ENCODE results near the gene PDE7B.

The PDE7B gene

GRCh38 chr6:135999393-135999792 is 147.9 kb downstream of the PDE7B start:
- H2BK12ac ChIP-seq (ENCODE audit: low read length): no peak overlapping the region
- H3K79me1 ChIP-seq (ENCODE audit: low read length): no peaks in the 10 kb centered on the region
- H2BK5ac ChIP-seq (ENCODE audit: low read depth, low read length, poor library complexity): no peak overlapping the region
- H3K36me3 ChIP-seq (ENCODE audit: control insufficient read depth in 1 of 2, insufficient read depth in 2 of 2, low read length in 2 of 2): no peaks in the 10 kb centered on the region
- no peak overlapping the region for H3K4me2 ChIP-seq (ENCODE audit: low read length)
- DNase-seq: no peak
- no peak overlapping the region for H3K9ac ChIP-seq (ENCODE audit: low read length)
- H2AK5ac ChIP-seq (ENCODE audit: low read length): no peak overlapping the region
- H3K4ac ChIP-seq (ENCODE audit: low read depth, low read length): no peak overlapping the region
- no peak overlapping the region for H3K4me3 ChIP-seq (ENCODE audit: low read depth, low read length)
- no peak overlapping the region for H2BK120ac ChIP-seq (ENCODE audit: insufficient read depth, low read length, poor library complexity)
- H4K8ac ChIP-seq (ENCODE audit: low read depth, low read length): no peak overlapping the region
- H3K27me3 ChIP-seq (ENCODE audit: insufficient read depth, low read length): no peaks in the 10 kb centered on the region
- H3K9me3 ChIP-seq (ENCODE audit: insufficient read depth, low read depth, low read length): no peaks in the 10 kb centered on the region
- no CpG with 5 or more reads among the region's 1 CpG for WGBS (ENCODE audit: extremely low coverage, insufficient coverage, insufficient read length)
- H2AFZ ChIP-seq (ENCODE audit: insufficient read depth, low read length, poor library complexity): no peak overlapping the region
- H4K91ac ChIP-seq (ENCODE audit: low read depth, low read length): no peak overlapping the region
- H3K23ac ChIP-seq (ENCODE audit: low read length): no peak overlapping the region
- H3K14ac ChIP-seq (ENCODE audit: low read length): no peak overlapping the region
- H3K18ac ChIP-seq (ENCODE audit: low read length): no peak overlapping the region
- H3K79me2 ChIP-seq (ENCODE audit: control insufficient read depth, insufficient read depth, low read length, poor library complexity): no peaks in the 10 kb centered on the region
- no peak overlapping the region for H4K12ac ChIP-seq (ENCODE audit: low read depth, low read length)
- no peaks in the 10 kb centered on the region for H3K4me1 ChIP-seq (ENCODE audit: control insufficient read depth in 1 of 2, insufficient read depth in 2 of 2, low read length in 2 of 2)
- H3K27ac ChIP-seq (ENCODE audit: low read depth, low read length): no peak overlapping the region

- Histone ChIP-seq H2AFZ (ENCODE audit: insufficient read depth, low read length, poor library complexity) (no peak overlapping the region), H2BK120ac (ENCODE audit: insufficient read depth, low read length, poor library complexity) (no peak overlapping the region)
Observed at GRCh38 chr6:136007345-136007744, 155.8 kb downstream of the PDE7B start.

GRCh38 chr6:136011475-136011874 is 160.0 kb downstream of the PDE7B start:
- Histone ChIP-seq H4K8ac (ENCODE audit: low read depth, low read length) (no peak overlapping the region), H3K23ac (ENCODE audit: low read length) (no peak overlapping the region), H3K4me3 (ENCODE audit: low read depth, low read length) (no peak overlapping the region), H4K12ac (ENCODE audit: low read depth, low read length) (no peak overlapping the region), H3K27ac (ENCODE audit: low read depth, low read length) (no peak overlapping the region), H3K4ac (ENCODE audit: low read depth, low read length) (no peak overlapping the region), H2BK5ac (ENCODE audit: low read depth, low read length, poor library complexity) (no peak overlapping the region), H3K9ac (ENCODE audit: low read length) (no peak overlapping the region), H3K27me3 (ENCODE audit: insufficient read depth, low read length) (no peaks in the 10 kb centered on the region), H3K4me1 (ENCODE audit: control insufficient read depth in 1 of 2, insufficient read depth in 2 of 2, low read length in 2 of 2) (peaks cover 3 to 4% of the 10 kb centered on the region in 2 experiments), H2BK120ac (ENCODE audit: insufficient read depth, low read length, poor library complexity) (no peak overlapping the region), H3K79me2 (ENCODE audit: control insufficient read depth, insufficient read depth, low read length, poor library complexity) (no peaks in the 10 kb centered on the region), H4K91ac (ENCODE audit: low read depth, low read length) (no peak overlapping the region), H2BK12ac (ENCODE audit: low read length) (no peak overlapping the region), H3K36me3 (ENCODE audit: control insufficient read depth in 1 of 2, insufficient read depth in 2 of 2, low read length in 2 of 2) (no peaks in the 10 kb centered on the region), H2AFZ (ENCODE audit: insufficient read depth, low read length, poor library complexity) (no peak overlapping the region), H3K18ac (ENCODE audit: low read length) (no peak overlapping the region), H3K4me2 (ENCODE audit: low read length) (no peak overlapping the region), H3K14ac (ENCODE audit: low read length) (no peak overlapping the region), H3K9me3 (ENCODE audit: insufficient read depth, low read depth, low read length) (no peaks in the 10 kb centered on the region), H2AK5ac (ENCODE audit: low read length) (no peak overlapping the region), H3K79me1 (ENCODE audit: low read length) (no peaks in the 10 kb centered on the region)
- peak; percentile 56 to 71 for DNase-seq
- no CpG with 5 or more reads among the region's 2 CpGs for WGBS (ENCODE audit: extremely low coverage, insufficient coverage, insufficient read length)

More at GRCh38 chr6:136007345-136007744, 155.8 kb downstream of the PDE7B start:
- WGBS (ENCODE audit: extremely low coverage, insufficient coverage, insufficient read length): no CpG with 5 or more reads among the region's 1 CpG
- Histone ChIP-seq H3K79me2 (ENCODE audit: control insufficient read depth, insufficient read depth, low read length, poor library complexity) (no peaks in the 10 kb centered on the region), H3K4me3 (ENCODE audit: low read depth, low read length) (no peak overlapping the region), H3K9me3 (ENCODE audit: insufficient read depth, low read depth, low read length) (no peaks in the 10 kb centered on the region), H3K14ac (ENCODE audit: low read length) (no peak overlapping the region), H3K36me3 (ENCODE audit: control insufficient read depth in 1 of 2, insufficient read depth in 2 of 2, low read length in 2 of 2) (no peaks in the 10 kb centered on the region), H3K27ac (ENCODE audit: low read depth, low read length) (no peak overlapping the region), H2BK12ac (ENCODE audit: low read length) (no peak overlapping the region), H3K4me1 (ENCODE audit: control insufficient read depth in 1 of 2, insufficient read depth in 2 of 2, low read length in 2 of 2) (peaks cover 3 to 4% of the 10 kb centered on the region in 2 experiments), H3K4me2 (ENCODE audit: low read length) (no peak overlapping the region), H2AK5ac (ENCODE audit: low read length) (no peak overlapping the region), H3K4ac (ENCODE audit: low read depth, low read length) (no peak overlapping the region), H3K18ac (ENCODE audit: low read length) (no peak overlapping the region), H3K27me3 (ENCODE audit: insufficient read depth, low read length) (no peaks in the 10 kb centered on the region), H3K79me1 (ENCODE audit: low read length) (no peaks in the 10 kb centered on the region), H3K23ac (ENCODE audit: low read length) (no peak overlapping the region), H3K9ac (ENCODE audit: low read length) (no peak overlapping the region), H4K91ac (ENCODE audit: low read depth, low read length) (no peak overlapping the region), H4K12ac (ENCODE audit: low read depth, low read length) (no peak overlapping the region), H4K8ac (ENCODE audit: low read depth, low read length) (no peak overlapping the region), H2BK5ac (ENCODE audit: low read depth, low read length, poor library complexity) (no peak overlapping the region)
- DNase-seq: no peak

GRCh38 chr6:136012198-136012887 is 160.8 kb downstream of the PDE7B start:
- Histone ChIP-seq H4K91ac (ENCODE audit: low read depth, low read length) (no peak overlapping the region), H3K18ac (ENCODE audit: low read length) (no peak overlapping the region), H3K79me2 (ENCODE audit: control insufficient read depth, insufficient read depth, low read length, poor library complexity) (no peaks in the 10 kb centered on the region), H3K23ac (ENCODE audit: low read length) (no peak overlapping the region), H2AK5ac (ENCODE audit: low read length) (no peak overlapping the region), H3K36me3 (ENCODE audit: control insufficient read depth in 1 of 2, insufficient read depth in 2 of 2, low read length in 2 of 2) (no peaks in the 10 kb centered on the region), H2BK12ac (ENCODE audit: low read length) (peak overlapping the region; percentile 5), H3K4ac (ENCODE audit: low read depth, low read length) (no peak overlapping the region), H3K9ac (ENCODE audit: low read length) (no peak overlapping the region), H3K9me3 (ENCODE audit: insufficient read depth, low read depth, low read length) (no peaks in the 10 kb centered on the region), H4K12ac (ENCODE audit: low read depth, low read length) (no peak overlapping the region), H2BK5ac (ENCODE audit: low read depth, low read length, poor library complexity) (no peak overlapping the region), H3K14ac (ENCODE audit: low read length) (no peak overlapping the region), H2AFZ (ENCODE audit: insufficient read depth, low read length, poor library complexity) (peak overlapping the region; percentile 11), H3K27me3 (ENCODE audit: insufficient read depth, low read length) (no peaks in the 10 kb centered on the region), H3K79me1 (ENCODE audit: low read length) (no peaks in the 10 kb centered on the region), H4K8ac (ENCODE audit: low read depth, low read length) (no peak overlapping the region), H3K4me1 (ENCODE audit: control insufficient read depth in 1 of 2, insufficient read depth in 2 of 2, low read length in 2 of 2) (peaks cover 3 to 4% of the 10 kb centered on the region in 2 experiments), H2BK120ac (ENCODE audit: insufficient read depth, low read length, poor library complexity) (peak overlapping the region; percentile 5), H3K4me2 (ENCODE audit: low read length) (no peak overlapping the region), H3K4me3 (ENCODE audit: low read depth, low read length) (no peak overlapping the region), H3K27ac (ENCODE audit: low read depth, low read length) (no peak overlapping the region)
- no CpG with 5 or more reads among the region's 1 CpG for WGBS (ENCODE audit: extremely low coverage, insufficient coverage, insufficient read length)
- DNase-seq: peak; percentile 54 to 68
